ENCODE data around the gene CACNA1G.

- TF ChIP-seq EZH2phosphoT487 (IDR thresholded peaks at IDR 0.05; ENCODE audit: insufficient read depth, low read depth) (no peak), EZH2 (IDR thresholded peaks at IDR 0.05; ENCODE audit: insufficient read depth, poor library complexity, severe bottlenecking) (no peak)
These were observed 17.0 kb downstream of the CACNA1G start for GRCh38 chr17:50577451-50577954.
